MM.1S (cell line): ENCODE data around the gene TECPR2.

ENCODE experiments used
- DNase-seq: peaks from one replicate; pipeline ENCODE4 v3.0.0-alpha.2; 2015
- H2AFZ ChIP-seq: fragments of 300-600 bp; sonication (generic); 2 replicates; pipeline ENCODE4 v1.6.0; 2016; ENCODE audit warnings: antibody characterized with exemption, low read length
- H3F3A ChIP-seq: fragments of 300-600 bp; sonication (generic); 2 replicates; pipeline ENCODE4 v1.6.1; 2016; ENCODE audit warnings: mild to moderate bottlenecking, antibody characterized with exemption, low read length, moderate library complexity, mixed read lengths; ENCODE audit not compliant: insufficient read depth
- H3K27ac ChIP-seq: fragments of 300-600 bp; sonication (generic); 2 replicates; pipeline ENCODE4 v1.5.1; 2016; ENCODE audit warnings: mild to moderate bottlenecking, low read length
- H3K27me3 ChIP-seq: fragments of 300-600 bp; sonication (generic); replicated peaks from 2 replicates; pipeline ENCODE4 v1.6.0; 2016; ENCODE audit warnings: low read length; ENCODE audit not compliant: insufficient read depth
- H3K36me3 ChIP-seq: fragments of 300-600 bp; sonication (generic); replicated peaks from 2 replicates; pipeline ENCODE4 v1.6.1; 2016; ENCODE audit warnings: mild to moderate bottlenecking, low read length, mixed read lengths; ENCODE audit not compliant: insufficient read depth
- H3K4me1 ChIP-seq: fragments of 300-600 bp; sonication (generic); 2 replicates; pipeline ENCODE4 v1.6.1; 2016; ENCODE audit warnings: low read length, mixed read lengths
- H3K4me2 ChIP-seq: fragments of 300-600 bp; sonication (generic); 2 replicates; pipeline ENCODE4 v1.6.0; 2016; ENCODE audit warnings: low read depth, low read length
- H3K4me3 ChIP-seq: fragments of 300-600 bp; sonication (generic); 2 replicates; pipeline ENCODE4 v1.5.1; 2016; ENCODE audit warnings: low read length, mixed read lengths
- H3K79me2 ChIP-seq: fragments of 300-600 bp; sonication (generic); 2 replicates; pipeline ENCODE4 v1.6.1; 2016; ENCODE audit warnings: mixed run types, low read length, mixed read lengths
- H3K9ac ChIP-seq: fragments of 300-600 bp; sonication (generic); 2 replicates; pipeline ENCODE4 v1.6.1; 2016; ENCODE audit warnings: low read length, mixed read lengths
- H3K9me2 ChIP-seq: fragments of 300-600 bp; sonication (generic); replicated peaks from 2 replicates; pipeline ENCODE4 v1.6.1; 2016; ENCODE audit warnings: mild to moderate bottlenecking, low read length, mixed read lengths; ENCODE audit not compliant: insufficient read depth
- H3K9me3 ChIP-seq: fragments of 300-600 bp; sonication (generic); replicated peaks from 2 replicates; pipeline ENCODE4 v1.6.1; 2016; ENCODE audit warnings: mild to moderate bottlenecking, low read length, mixed read lengths; ENCODE audit not compliant: insufficient read depth
- H4K20me1 ChIP-seq: fragments of 300-600 bp; sonication (generic); 2 replicates; pipeline ENCODE4 v1.6.1; 2016; ENCODE audit warnings: mild to moderate bottlenecking, low read length, moderate library complexity, mixed read lengths; ENCODE audit not compliant: insufficient read depth
- CTCF ChIP-seq: fragments of 300-600 bp; sonication (generic); IDR thresholded peaks from 2 replicates; pipeline ENCODE4 v1.5.1; 2016; ENCODE audit warnings: antibody characterized with exemption, low read length, mixed read lengths
- EZH2 ChIP-seq: fragments of 300-600 bp; sonication (generic); optimal IDR thresholded peaks from 2 replicates; pipeline ENCODE3; 2017; ENCODE audit warnings: low read depth, mild to moderate bottlenecking, antibody characterized with exemption, low read length, mixed read lengths
- EZH2phosphoT487 ChIP-seq: fragments of 300-600 bp; sonication (generic); IDR thresholded peaks from 2 replicates; pipeline ENCODE4 v1.6.1; 2018; ENCODE audit warnings: antibody characterized with exemption, low read length

The TECPR2 gene

GRCh38 chr14:102338724-102339123, 24.0 kb upstream of the TECPR2 start:
- H3K9me3 ChIP-seq = no peaks in the 10 kb centered on the region
- no peaks in the 10 kb centered on the region for H3K4me1 ChIP-seq
- no peaks in the 10 kb centered on the region for H3K79me2 ChIP-seq
- H2AFZ ChIP-seq = no peak overlapping the region
- no peaks in the 10 kb centered on the region for H3F3A ChIP-seq
- H3K27me3 ChIP-seq = no peaks in the 10 kb centered on the region
- no peak for DNase-seq
- no peaks in the 10 kb centered on the region for H3K9me2 ChIP-seq
- H3K27ac ChIP-seq = no peak overlapping the region
- H3K4me3 ChIP-seq = no peak overlapping the region
- no peak overlapping the region for H3K9ac ChIP-seq
- H4K20me1 ChIP-seq = no peaks in the 10 kb centered on the region
- H3K36me3 ChIP-seq = no peaks in the 10 kb centered on the region
- no peak overlapping the region for H3K4me2 ChIP-seq
- TF ChIP-seq EZH2 (no peak), EZH2phosphoT487 (no peak), CTCF (no peak)

GRCh38 chr14:102341566-102341965, 21.2 kb upstream of the TECPR2 start:
- H3K4me3 ChIP-seq = no peak overlapping the region
- H3K9me2 ChIP-seq = no peaks in the 10 kb centered on the region
- no peaks in the 10 kb centered on the region for H3K9me3 ChIP-seq
- H3K4me1 ChIP-seq = no peaks in the 10 kb centered on the region
- no peaks in the 10 kb centered on the region for H3F3A ChIP-seq
- no peaks in the 10 kb centered on the region for H3K36me3 ChIP-seq
- no peaks in the 10 kb centered on the region for H3K27me3 ChIP-seq
- H3K27ac ChIP-seq = no peak overlapping the region
- H2AFZ ChIP-seq = no peak overlapping the region
- H4K20me1 ChIP-seq = no peaks in the 10 kb centered on the region
- DNase-seq = no peak
- TF ChIP-seq CTCF = no peak
- TF ChIP-seq EZH2 = no peak
- TF ChIP-seq EZH2phosphoT487 = no peak
- H3K9ac ChIP-seq = no peak overlapping the region
- no peak overlapping the region for H3K4me2 ChIP-seq
- H3K79me2 ChIP-seq = no peaks in the 10 kb centered on the region

- Histone ChIP-seq H3F3A (no peaks in the 10 kb centered on the region), H3K4me1 (no peaks in the 10 kb centered on the region), H3K4me2 (no peak overlapping the region), H3K9ac (no peak overlapping the region), H3K27me3 (no peaks in the 10 kb centered on the region), H3K79me2 (no peaks in the 10 kb centered on the region), H3K9me3 (no peaks in the 10 kb centered on the region), H3K9me2 (no peaks in the 10 kb centered on the region), H2AFZ (no peak overlapping the region), H3K36me3 (no peaks in the 10 kb centered on the region), H3K4me3 (no peak overlapping the region), H3K27ac (no peak overlapping the region), H4K20me1 (no peaks in the 10 kb centered on the region)
- no peak for TF ChIP-seq EZH2
- TF ChIP-seq EZH2phosphoT487 = no peak
- TF ChIP-seq CTCF = no peak
- no peak for DNase-seq
These were observed 20.5 kb upstream of the TECPR2 start for GRCh38 chr14:102342238-102342637.
